ENCODE data around the gene ALKBH6. TPM values are rescaled to one million over a fixed set of nuclear protein-coding genes. Genes with fewer than 3 reads are reported as not detected.

Gene ALKBH6
- total RNA-seq, 1 donor from 2014 or later, result 10.6 TPM

DNA sequence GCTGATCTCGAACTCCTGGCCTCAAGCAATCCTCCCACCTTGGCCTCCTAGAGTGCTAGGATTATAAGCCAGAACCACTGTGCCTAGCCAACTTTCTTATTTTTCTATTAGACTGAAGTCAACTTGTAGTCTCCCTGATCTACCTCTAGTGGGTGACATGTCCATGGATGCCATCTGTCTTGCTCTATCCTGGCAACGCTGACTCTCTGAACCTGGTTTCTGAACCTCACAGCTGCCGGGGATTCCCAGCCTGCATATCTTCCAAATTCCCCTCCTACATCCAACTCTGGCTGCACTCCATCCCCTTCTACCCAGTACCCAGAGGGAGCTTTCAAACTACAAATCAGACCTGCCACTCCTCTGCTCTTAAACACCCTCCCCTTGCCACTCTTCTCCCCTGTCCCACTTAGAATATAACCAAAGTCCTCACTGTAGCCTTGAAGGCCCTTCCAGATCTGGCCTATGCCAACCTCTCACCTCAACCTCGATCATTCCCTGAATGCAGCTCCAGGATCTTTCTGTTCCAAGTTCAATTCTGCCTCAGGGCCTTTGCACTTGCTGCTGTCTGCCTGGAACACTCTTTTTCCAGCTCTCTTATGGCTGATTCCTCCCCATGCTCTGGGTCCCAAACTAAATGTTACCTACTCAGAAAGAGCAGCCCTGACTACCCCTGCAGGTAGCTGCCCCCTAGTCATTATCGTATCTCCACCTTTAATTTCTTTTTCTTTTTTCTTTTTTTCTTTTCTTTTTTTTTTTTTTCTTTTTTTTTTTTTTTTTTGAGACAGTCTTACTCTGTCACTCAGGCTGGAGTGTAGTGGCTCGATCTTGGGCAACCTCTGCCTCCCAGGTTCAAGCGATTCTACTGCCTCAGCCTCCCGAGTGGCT, 16.5 kb upstream of the ALKBH6 start:
- peak; percentile 49 for DNase-seq (ENCODE audit: low read depth)

DNA sequence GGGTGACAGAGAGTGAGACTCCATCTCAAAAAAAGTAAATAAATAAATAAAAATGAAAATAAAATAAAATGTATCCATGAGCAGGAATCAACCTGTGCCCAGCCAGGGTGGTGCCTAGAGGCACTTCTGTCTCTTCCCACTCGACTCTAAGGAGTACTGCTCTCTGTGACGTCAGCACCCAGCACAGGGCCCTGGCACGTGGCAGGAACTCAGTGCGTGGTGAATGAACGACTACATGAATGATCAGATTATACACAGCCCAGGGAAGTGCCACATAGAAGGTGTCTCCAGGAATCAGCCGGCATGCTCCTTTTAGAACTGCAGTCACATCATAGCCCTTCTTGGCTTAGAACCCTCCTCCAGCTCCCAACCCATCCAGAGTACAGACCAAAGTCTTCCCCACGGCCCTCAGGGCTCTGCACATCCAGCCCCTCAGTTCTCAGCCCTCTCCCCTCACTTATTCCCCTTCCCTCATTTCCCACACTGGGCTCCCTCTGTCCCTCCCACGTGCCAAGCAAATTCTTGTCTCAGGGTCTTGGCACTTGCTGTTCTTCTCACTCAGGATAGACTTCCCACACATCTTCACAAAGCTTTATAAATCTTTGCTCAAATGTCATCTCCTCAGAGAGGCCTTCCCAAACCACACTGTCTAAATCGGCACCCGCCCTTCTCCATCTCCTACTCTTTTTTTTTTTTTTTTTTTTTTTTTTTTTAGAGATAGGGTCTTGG, 14.5 kb upstream of the ALKBH6 start:
- DNase-seq (ENCODE audit: low read depth), result no peak

DNA sequence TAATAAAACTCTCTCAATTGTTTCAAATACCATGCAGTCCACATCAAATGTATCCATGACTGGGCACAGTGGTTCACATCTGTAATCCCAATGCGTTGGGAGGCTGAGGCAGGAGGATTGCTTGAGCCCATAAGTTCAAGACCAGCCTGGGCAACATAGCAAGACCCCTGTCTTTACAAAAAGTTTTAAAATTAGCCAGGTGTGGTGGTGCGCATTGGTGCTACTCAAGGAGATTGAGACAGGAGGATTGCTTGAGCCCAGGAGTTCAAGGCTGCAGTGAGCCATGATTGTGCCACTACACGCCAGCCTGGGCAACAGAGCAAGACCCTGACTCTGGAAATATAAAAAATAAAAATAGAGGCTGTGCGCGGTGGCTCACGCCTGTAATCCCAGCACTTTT, 13.7 kb upstream of the ALKBH6 start:
- DNase-seq (ENCODE audit: low read depth), result no peak

DNA sequence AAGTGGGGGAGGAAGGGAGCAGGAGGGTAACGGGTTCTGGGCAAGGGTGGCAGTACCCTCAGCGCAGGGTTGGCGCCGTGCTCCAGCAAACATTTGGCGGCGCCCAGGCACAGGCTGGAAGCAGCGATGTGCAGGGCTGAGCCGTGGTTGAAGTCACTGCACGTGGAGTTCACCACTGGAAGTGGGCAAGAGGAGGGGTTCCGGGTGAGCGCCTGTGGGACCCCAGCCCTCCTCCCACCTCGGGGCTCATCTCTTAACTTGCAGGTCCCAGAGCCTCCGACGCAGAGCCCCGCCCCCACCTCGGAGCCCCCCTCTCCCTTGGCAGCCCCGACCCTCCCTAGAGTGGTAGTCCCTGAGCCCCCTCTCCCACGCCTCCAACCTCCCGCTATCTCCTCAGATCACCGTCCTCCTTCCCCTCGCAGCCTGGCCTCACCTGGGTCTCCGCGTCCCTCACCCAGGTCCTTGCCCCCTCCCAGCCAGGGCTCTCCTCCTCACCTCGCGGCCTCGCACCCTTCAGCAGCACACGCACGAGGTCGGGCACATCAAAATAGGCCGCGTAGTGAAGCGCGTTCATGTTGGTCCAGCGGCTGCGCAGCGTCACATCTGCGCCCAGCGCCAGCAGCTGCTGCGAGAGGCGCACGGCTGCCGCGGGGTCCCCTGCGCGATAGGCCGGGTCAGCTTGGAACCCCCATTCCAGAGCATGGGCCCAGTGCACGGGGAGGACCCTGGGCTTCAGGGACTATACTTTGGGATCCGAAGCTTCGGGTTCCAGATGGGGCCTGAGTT, 12.3 kb upstream of the ALKBH6 start:
- DNase-seq (ENCODE audit: low read depth), result no peak

DNA sequence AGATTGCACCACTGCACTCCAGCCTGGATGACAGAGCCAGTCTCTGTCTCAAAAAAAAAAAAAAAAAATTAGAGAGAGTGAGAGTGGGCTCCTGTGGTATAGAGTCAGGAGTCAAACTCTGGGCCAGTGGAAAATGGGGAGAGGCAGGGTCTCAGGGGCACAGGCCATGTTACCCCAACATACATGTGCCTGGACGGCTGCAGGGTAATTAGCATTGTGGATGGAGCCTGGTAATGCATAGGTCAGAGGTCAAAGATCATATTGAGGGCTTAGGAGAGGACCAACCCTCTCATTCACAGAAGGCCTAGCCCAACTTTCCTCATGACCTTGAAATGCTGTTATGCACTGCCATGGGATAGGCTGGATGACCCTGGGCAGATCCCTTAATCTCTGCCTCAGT, 11.5 kb upstream of the ALKBH6 start:
- DNase-seq (ENCODE audit: low read depth), result no peak

DNA sequence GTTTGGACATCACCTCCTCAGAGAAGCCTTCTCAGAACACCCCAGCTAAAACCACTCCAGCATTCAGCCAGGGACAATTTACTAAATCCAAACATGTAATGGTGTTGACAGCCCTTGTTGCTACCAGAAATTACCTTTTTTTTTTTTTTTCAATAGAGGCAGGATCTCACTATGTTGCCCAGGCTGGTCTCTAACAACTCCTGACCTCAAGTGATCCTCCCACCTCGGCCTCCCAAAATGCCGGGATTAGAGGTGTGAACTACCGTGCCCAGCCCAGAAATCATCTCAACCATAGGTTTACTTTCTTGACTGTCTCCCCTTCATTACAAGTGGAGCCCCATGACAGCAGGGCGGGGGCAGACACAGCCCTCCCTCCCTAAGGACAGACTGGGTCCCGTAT, 9.4 kb upstream of the ALKBH6 start:
- no peak for DNase-seq (ENCODE audit: low read depth)

DNA sequence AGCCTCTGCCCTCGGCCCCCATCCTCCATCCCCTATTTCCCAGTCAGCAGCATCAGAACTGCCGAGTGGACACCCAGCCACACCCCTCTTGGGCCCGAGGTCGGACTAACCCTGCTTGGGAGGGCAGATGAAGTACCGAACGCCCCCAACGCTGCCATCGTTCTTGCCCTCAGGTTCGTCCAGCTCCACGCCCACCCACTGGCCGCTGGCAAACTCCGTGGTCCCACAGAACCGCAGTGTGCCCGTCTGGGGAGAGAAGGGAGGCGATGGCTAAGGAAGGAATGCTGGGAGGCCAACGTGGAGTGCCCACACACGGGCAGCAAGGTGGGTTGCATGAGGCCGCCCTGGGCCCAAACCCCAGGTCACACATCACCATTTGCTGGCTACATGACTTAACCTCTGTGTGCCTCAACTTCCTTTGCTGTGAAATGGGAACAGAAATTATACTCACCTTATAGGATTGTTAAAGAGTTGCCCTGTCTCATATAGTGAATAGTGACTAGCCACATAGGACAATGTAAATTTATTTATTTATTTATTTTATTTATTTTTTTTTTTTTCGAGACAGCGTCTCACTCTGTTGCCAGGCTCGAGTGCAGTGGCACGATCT, 5.2 kb upstream of the ALKBH6 start:
- no peak for DNase-seq (ENCODE audit: low read depth)

DNA sequence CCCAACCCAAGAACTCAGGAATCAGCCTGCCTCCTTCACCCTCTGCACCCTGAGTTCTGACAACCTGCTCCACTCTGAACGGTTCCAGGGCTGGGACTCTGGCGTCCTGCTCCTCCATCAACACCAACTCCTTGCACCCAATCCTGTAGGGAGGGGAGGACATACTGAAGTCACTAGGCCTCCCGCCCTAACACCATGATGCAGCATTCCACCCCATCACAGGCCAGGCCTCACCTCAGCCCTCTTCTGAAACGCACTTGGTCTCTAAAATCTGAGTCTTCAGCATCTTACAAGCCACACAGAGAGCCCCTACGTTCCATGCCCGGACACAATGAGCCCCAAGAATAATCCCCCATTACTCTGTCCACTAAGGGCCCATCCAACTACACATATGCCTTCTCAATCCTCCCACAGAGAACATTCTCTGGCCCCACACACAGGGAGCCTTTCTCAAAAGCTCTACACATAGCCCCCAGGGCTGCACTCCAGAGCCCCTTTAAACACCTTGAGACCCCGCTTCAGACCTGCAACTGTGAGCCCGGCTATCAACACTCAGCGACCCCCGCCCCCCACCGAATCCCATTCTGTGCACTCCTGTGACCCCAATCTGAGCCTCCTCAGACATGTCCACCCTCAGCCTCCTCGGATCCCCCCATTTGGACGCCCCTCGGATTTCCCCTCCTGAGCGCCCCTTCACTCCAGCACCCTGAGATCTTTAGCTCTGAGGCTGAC, 567 bp downstream of the ALKBH6 start:
- no peak for DNase-seq (ENCODE audit: low read depth)

DNA sequence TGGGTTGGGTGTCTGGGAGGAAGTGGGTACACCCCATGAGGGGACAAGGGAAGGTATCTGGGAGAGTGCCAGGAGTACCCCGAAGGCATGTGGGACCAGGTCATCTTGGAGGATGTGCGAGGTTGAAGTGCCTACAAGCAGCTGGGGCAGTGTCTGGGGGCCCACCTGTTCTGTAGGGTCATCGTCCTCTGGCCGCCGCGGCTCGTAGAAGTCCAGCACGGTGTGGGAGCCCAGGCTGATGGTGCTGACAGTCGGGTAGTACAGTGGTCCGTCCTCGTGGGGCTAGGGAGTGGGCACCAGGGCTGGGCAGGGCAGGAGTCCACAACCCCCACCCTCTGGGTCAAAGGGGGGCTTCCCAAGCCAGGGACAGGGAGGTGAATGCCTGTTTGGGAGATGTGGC, 3.6 kb downstream of the ALKBH6 start:
- no peak for DNase-seq (ENCODE audit: low read depth)

DNA sequence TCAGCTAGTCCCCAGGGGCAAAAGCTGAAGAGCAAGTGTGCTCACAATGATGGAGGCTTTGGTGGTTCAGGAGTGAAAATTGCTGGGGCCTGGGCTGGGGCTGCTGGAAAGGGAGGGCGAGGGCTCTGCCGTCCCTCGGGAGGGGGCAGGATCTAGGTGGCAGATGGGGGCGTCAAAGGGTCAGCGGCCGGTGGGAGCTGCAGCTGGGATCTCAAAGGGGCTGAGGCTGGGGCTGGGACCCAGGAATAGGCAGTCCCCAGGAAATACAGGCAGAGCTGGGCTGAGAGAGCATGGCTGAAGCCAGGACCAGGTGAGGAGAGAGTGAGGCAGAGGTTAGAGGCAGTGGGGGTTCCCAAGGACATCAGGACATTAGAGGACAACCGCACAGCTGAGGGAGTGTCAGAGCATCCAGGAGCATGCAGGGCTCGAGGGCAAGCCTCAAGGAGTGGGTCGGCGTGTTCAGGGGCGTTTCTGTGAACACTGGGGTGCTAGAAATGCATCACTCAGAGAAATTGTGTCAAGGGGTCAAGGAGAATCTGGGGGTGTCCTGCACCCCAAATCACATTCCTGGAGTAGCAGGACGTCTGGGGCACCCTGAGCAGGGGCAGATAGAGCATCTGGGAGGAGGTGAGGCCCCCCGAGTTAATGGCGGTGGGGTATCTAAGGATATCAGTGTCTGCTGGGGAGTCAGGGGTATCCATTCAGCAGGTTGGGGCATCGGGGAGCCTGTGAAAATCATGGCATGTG, 4.2 kb downstream of the ALKBH6 start:
- DNase-seq (ENCODE audit: low read depth), result no peak

DNA sequence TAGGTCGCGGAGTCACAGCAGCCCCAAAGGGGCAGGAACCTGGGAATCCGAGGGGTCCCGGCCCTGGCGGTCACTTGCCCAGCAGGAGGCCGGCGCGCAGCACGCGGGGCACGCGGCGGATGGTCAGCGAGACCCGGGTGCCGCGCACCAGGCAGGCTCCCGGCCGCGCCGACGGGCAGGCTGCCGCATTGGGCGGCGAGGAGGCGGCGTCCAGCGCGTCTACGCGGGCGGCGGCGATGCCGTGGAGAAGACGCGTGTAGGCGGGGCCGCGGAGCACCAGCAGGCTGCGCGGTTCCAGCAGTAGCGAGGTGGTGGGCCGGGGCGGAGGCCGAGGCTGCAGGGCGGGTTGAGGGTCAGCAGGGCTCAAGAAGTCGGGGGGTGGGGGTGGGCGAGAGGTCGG, 4.8 kb downstream of the ALKBH6 start:
- no peak for DNase-seq (ENCODE audit: low read depth)

DNA sequence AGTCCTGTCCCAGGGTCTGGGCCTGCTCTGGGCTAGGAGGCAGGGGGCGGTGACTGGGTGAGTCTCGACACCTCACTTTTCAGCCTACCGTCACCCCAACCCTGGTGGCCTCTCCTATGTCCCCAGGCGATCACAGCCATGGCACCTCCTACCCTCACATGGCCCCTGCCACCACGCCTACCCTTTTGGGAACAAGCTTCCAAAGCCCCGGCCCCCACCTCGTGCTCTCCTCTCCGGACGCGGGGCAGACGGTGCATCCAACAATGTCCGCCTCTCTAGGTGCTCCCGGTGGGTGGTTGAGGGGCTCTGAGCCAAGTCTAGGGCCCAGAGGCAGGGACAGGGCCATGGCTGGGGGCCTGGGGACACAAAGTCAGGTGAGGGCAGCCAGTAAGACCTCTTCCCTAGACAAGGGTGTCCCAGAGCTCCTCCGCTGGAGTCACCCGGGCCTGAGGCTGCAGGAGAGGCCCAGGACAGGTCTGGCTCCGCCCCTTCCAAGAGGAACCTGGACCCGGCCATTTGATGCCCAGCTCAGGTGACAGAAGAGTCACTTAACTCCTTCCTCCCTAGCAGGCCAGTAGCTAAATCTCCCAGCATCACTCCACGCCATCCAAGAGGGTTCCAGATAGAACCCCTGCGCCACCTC, 5.6 kb downstream of the ALKBH6 start, which contains the start of gene SYNE4:
SYNE4 (minus strand) TSS at position 478 of the 643 bp plus-strand sequence; CDS start at position 346, 132 bp downstream.
- DNase-seq (ENCODE audit: low read depth), result no peak

DNA sequence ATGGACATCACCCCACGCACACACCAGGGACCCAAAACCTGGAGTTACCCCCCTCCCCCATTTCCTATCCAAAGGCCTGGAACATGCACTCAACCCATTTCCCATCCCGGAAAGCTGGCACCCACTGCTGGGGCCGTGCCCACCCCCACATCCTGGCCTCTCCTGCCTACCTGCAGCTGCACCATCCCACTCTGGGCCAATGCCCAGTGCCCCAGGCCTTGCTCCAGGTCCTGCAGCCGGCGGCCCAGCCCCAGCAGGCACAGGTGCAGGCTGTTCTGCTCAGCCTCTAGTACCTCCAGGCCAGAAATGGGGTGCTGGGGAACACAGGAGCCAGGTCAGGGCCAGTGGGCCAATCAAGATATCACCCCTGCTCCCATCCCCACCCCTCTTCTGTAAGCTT, 7.1 kb downstream of the ALKBH6 start:
- no peak for DNase-seq (ENCODE audit: low read depth)

DNA sequence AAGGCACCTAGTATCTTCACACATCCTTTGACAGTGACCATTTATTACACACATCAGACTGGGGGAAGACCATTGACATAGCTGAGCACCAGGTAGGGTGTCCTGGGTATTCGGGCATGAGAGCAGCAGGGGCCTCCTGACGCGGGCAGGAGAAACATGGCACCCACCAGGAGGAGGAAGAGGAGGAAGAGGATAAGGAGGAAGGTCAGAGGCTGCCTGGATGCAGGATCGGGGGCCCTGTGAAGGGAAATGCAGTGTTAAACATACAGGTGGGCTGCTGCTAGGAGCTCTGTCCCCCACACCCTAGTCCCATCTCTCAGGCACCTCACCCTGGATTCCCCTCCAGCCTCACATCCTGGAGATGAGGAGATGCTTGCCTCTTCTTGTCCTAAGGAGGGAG, 10.7 kb downstream of the ALKBH6 start:
- no peak for DNase-seq (ENCODE audit: low read depth)

DNA sequence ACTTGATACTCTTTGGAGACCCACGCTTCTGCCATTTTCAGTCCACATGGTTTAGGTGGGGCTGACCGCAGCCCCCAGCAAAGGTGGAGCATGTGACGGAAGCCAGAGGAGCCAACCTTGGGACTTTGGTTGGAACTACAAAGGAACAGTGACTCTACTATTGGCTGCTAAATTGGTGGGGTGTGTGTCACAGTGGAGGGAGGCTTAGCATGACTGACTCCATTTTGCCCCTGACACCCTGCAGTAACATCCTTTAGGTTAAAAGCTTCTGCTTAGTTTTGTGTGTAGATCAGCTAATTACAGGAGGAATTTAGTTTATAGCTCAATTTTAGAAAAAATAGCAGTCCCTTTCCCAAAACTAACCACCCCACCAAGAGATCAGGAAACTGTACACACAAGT, 12.4 kb downstream of the ALKBH6 start:
- DNase-seq (ENCODE audit: low read depth), result no peak

DNA sequence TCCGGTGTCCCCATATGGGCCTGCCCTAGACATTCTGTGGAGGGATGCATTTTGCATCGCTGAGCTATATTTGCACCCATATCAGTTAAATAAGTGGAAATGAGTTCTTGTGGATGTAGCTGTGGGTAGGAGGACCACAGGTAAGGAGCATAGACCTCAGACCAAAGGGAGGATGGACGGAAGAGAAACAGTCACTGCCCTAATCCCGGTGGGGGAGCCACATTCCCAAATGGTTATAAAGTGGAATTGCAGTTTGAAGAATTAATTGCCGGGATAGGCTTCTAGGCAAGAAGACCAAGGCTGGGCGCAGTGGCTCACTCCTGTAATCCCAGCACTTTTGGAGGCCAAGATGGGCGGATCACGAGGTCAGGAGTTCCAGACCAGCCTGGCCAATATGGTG, 17.2 kb downstream of the ALKBH6 start:
- DNase-seq (ENCODE audit: low read depth), result no peak

DNA sequence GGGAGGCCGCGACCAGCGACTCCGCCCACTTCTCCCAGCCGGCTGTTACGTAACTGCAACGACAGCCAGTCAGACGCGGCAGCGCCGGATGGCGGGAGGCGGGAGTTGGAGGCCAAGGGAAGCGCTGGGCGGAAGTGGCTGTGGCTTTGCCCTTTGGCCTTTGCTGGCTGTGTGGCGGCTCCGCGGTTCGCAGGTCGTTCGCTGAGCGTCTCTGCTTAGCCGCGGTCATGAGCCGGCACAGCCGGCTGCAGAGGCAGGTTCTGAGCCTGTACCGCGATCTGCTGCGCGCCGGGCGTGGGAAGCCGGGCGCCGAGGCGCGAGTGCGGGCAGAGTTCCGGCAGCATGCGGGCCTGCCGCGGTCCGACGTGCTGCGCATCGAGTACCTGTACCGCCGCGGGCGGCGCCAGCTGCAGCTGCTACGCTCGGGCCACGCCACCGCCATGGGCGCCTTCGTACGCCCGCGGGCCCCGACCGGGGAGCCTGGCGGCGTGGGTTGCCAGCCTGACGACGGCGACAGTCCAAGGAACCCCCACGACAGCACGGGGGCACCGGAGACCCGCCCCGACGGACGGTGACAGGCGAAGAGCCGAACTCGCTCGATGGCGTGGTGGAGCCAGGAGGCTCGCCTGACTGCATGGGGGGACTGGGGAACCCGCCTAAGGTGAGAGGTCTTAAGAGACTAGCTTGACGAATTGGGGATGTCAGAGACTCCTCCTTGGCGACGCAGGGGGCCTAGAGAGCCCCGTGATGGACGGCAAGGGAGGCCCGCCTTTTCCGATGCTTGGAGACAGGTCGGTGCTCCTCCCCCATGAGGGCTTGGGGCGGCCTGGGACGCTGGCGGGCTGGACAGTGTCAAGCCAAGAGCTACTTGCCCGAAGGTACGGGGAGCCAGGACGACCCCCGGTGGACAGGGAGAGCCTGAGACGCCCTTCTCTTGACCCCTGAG, 18.7 kb downstream of the ALKBH6 start, which contains the start of gene SDHAF1:
SDHAF1 (plus strand) TSS at position 141 of the 946 bp plus-strand sequence; CDS start at position 228, 87 bp downstream.
- peak; percentile 82 for DNase-seq (ENCODE audit: low read depth)

DNA sequence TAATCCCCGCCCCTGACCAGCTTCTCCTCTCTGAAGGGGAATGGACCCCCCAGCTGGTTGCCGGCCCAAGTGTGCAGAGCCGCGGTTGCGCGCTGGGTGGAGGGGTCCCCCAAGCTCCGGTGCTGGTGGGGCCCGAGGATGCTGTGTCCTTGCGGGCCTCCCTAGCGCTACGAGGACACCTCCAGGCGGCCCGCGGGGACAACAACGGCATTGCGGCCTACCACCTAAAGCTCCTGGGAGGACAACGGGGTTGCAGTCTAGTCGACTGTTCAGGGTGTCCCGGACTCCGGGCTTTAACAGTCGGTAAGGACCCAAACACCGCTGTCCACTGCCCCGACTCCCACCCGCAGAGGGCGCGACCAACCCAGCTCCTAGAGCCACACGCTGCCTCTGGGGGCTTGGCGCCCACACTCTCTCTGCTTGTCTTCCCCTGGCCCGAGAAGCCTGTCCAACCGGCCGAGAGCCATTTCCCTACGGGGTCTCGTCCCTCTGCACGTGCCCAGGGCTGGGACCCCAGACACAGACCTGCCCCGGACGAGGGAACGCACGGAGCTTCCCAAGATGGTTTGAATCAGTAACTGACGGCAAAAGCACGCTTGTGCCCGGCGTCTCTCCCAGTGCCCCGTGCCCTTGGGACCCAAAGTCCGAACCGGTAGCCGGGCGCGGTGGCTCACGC, 20.0 kb downstream of the ALKBH6 start:
- no peak for DNase-seq (ENCODE audit: low read depth)

All from renal cortical epithelial cell (primary cell).